ENCODE results near the gene FRMD8. TPM values are rescaled to one million over a fixed set of nuclear protein-coding genes. Genes with fewer than 3 reads are reported as not detected.
A peak's percentile ranks its signal among the peaks of the same experiment; 100 is the strongest.

Gene FRMD8, protein sequence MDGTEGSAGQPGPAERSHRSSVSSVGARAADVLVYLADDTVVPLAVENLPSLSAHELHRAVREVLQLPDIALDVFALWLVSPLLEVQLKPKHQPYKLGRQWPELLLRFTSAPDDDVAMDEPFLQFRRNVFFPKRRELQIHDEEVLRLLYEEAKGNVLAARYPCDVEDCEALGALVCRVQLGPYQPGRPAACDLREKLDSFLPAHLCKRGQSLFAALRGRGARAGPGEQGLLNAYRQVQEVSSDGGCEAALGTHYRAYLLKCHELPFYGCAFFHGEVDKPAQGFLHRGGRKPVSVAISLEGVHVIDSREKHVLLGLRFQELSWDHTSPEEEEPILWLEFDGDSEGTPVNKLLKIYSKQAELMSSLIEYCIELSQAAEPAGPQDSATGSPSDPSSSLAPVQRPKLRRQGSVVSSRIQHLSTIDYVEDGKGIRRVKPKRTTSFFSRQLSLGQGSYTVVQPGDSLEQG
- 10 to 100 TPM; 22.9 to 57.0 (median 49.0) TPM for total RNA-seq

DNA sequence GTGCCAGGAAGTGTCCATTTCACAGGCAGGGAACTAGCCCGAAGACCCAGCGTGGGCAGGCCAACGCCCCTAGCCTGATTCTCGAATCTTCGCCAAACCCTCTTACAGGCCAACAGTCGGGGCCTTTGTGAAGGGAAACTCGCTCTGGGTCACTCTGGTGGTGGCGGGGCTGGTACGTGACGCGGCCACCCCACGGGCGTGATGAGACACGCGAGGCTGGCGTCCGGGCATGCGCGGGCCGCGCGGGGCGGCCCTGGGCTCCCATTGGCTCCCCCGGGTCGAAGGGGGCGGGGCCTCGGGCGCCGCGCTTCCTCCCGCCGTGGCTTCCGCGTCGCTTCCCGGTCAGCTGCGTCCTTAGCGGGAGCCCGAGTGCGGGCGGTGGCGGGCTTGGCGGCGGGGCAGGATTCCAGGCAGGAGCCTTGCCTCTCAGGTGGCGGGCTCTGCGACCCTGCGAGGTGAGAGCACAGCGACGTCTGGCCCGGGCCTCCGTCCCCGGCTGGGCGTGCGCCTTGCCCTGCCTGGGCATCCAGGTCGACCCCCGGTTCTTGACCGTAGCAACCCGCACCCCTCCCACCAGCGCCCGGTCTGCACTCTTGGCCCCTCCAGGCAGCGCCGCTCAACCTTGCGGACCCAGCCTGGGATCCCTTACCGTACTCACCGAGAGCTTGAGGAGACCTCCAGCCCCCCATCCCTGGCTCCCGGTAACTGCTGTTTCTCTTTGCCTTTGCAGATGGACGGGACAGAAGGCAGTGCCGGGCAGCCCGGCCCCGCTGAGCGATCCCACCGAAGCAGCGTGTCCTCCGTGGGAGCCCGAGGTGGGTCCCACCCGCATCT lies at the start of gene FRMD8:
TSS of gene FRMD8 (plus strand) at position 331 of the 834 bp plus-strand sequence. CDS start at position 731, 400 bp downstream.
- Histone ChIP-seq H3K36me3 (no peaks in the 10 kb centered on the region), H3K4me1 (peaks cover 21 to 57% of the 10 kb centered on the region in 2 donors), H3K27ac (peak within 1 kb of the TSS; percentile 99), H3K9me3 (no peaks in the 10 kb centered on the region), H3K27me3 (no peaks in the 10 kb centered on the region), H3K4me3 (peak within 1 kb of the TSS; percentile 79 to 93 (median 88))
- TF ChIP-seq, protein P1, sequence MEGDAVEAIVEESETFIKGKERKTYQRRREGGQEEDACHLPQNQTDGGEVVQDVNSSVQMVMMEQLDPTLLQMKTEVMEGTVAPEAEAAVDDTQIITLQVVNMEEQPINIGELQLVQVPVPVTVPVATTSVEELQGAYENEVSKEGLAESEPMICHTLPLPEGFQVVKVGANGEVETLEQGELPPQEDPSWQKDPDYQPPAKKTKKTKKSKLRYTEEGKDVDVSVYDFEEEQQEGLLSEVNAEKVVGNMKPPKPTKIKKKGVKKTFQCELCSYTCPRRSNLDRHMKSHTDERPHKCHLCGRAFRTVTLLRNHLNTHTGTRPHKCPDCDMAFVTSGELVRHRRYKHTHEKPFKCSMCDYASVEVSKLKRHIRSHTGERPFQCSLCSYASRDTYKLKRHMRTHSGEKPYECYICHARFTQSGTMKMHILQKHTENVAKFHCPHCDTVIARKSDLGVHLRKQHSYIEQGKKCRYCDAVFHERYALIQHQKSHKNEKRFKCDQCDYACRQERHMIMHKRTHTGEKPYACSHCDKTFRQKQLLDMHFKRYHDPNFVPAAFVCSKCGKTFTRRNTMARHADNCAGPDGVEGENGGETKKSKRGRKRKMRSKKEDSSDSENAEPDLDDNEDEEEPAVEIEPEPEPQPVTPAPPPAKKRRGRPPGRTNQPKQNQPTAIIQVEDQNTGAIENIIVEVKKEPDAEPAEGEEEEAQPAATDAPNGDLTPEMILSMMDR (IDR thresholded peaks at IDR 0.05), result no peak
- TF ChIP-seq POLR2A (IDR thresholded peaks at IDR 0.05) (peak; percentile 15), POLR2AphosphoS5 (IDR thresholded peaks at IDR 0.05) (peak; percentile 81 to 92 (median 84))
- intact Hi-C loops (cut with DNase I; ENCODE audit: low total_unique reads), result loop anchor here (10.0 kb wide), 1 partner anchor 128 kb away; no protein-coding TSS in a partner anchor
- peak; percentile 93 to 94 for DNase-seq (ENCODE audit: low spot score in 2 of 2)

DNA sequence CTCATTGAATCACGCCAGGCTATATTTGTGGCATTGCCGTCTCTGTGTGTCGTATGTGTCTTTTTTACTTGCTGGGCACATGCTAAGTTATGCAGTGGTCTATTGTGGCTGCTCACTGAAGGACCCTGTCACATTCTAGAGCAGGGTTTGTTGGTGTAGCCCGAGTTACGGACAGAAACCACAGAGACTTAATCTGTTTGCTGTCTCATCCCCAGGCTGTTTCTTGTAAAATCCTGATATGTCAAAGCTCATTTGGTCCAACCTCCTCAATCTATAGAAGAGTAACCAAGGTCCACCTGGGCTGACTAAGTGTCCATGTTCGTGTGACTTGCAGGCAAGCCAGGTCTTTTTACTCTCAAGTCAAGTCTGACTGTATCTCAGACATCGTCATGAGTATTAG lies 47.8 kb upstream of the FRMD8 start:
- Histone ChIP-seq H3K4me3 (no peak overlapping the region), H3K9me3 (no peaks in the 10 kb centered on the region), H3K36me3 (peaks cover 10% of the 10 kb centered on the region), H3K27me3 (no peaks in the 10 kb centered on the region), H3K4me1 (peaks cover 0 to 17% of the 10 kb centered on the region in 2 donors), H3K27ac (no peak overlapping the region)
- no peak for TF ChIP-seq POLR2A (IDR thresholded peaks at IDR 0.05)
- TF ChIP-seq, protein P1 (IDR thresholded peaks at IDR 0.05), result no peak
- TF ChIP-seq POLR2AphosphoS5 (IDR thresholded peaks at IDR 0.05), result no peak
- intact Hi-C loops (cut with DNase I; ENCODE audit: low total_unique reads), result no loop called here
- no peak for DNase-seq (ENCODE audit: low spot score in 2 of 2)

DNA sequence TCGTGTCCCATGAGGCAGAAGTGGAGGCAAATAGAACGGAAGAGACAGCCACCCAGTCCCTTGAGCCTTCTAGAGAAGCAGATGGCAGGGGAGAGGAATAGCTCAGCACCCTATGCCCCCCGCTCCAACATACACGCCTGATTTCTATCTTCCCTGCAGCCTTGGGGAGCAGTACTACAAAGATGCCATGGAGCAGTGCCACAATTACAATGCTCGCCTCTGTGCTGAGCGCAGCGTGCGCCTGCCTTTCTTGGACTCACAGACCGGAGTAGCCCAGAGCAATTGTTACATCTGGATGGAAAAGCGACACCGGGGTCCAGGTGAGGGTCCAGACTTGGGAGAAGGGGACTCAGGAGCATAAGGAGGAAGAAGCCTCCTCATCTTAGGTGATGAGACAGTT lies 46.2 kb upstream of the FRMD8 start:
- Histone ChIP-seq H3K27me3 (no peaks in the 10 kb centered on the region), H3K4me1 (peaks cover 0 to 8% of the 10 kb centered on the region in 2 donors), H3K36me3 (peaks cover 25% of the 10 kb centered on the region), H3K27ac (no peak overlapping the region), H3K9me3 (no peaks in the 10 kb centered on the region), H3K4me3 (no peak overlapping the region)
- intact Hi-C loops (cut with DNase I; ENCODE audit: low total_unique reads), result no loop called here
- TF ChIP-seq POLR2AphosphoS5 (IDR thresholded peaks at IDR 0.05), result no peak
- TF ChIP-seq, protein P1 (IDR thresholded peaks at IDR 0.05), result no peak
- no peak for TF ChIP-seq POLR2A (IDR thresholded peaks at IDR 0.05)
- DNase-seq (ENCODE audit: low spot score in 2 of 2), result no peak

DNA sequence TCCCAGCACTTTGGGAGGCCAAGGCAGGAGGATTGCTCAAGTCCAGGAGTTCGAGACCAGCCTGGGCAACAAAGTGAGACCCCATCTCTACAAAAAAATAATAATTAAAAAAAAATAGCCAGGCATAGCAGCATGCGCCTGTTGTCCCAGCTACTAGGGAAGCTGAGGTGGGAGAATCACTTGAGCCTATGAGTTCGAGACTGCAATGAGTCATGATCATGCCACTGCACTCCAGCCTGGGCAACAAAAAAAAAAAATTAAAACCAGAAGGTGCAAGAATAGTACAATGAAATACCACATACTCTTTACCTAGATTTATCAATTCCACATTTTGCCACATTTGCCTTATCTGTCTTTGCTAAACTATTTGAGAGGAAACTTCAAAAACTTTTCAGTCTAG lies 44.6 kb upstream of the FRMD8 start:
- no peak for DNase-seq (ENCODE audit: low spot score in 2 of 2)
- Histone ChIP-seq H3K4me1 (no peaks in the 10 kb centered on the region), H3K9me3 (no peaks in the 10 kb centered on the region), H3K27me3 (no peaks in the 10 kb centered on the region), H3K4me3 (no peak overlapping the region), H3K27ac (no peak overlapping the region), H3K36me3 (peaks cover 39% of the 10 kb centered on the region)
- intact Hi-C loops (cut with DNase I; ENCODE audit: low total_unique reads), result no loop called here
- TF ChIP-seq POLR2AphosphoS5 (IDR thresholded peaks at IDR 0.05) (no peak), POLR2A (IDR thresholded peaks at IDR 0.05) (no peak)
- TF ChIP-seq, protein P1 (IDR thresholded peaks at IDR 0.05), result no peak
